Stomach (tissue), 4 donors: ENCODE data around the gene LHB.

ENCODE experiments used
- EP300 ChIP-seq: sonication (generic); formaldehyde crosslinking; IDR thresholded peaks from one replicate; pipeline ENCODE4 v1.6.1; 2017; ENCODE audit warnings: antibody characterized with exemption
- POLR2A ChIP-seq, 4 donors: fragments of 450-650 bp; IDR thresholded peaks; one replicate each; pipeline ENCODE4 v1.6.1; 2016; ENCODE audit warnings: antibody characterized with exemption in 4 of 4, control low read depth in 2 of 4, mild to moderate bottlenecking in 1 of 4, moderate library complexity in 1 of 4
- POLR2AphosphoS5 ChIP-seq, 3 donors: sonication (generic); formaldehyde crosslinking; IDR thresholded peaks; one replicate each; pipeline ENCODE4 v1.6.1; 2016; ENCODE audit warnings: antibody characterized with exemption in 3 of 3
- TF ChIP-seq, protein P1 (sequence below), 7 experiments: fragments of 450-650 bp in 4 of 7; fragments of 200-600 bp in 3 of 7; sonication (generic) in 3 of 7; IDR thresholded peaks; one replicate each; pipeline ENCODE4 v1.5.1; 2016 to 2019; ENCODE audit warnings: antibody characterized with exemption in 7 of 7, control low read depth in 2 of 7, mild to moderate bottlenecking in 1 of 7

DNA sequence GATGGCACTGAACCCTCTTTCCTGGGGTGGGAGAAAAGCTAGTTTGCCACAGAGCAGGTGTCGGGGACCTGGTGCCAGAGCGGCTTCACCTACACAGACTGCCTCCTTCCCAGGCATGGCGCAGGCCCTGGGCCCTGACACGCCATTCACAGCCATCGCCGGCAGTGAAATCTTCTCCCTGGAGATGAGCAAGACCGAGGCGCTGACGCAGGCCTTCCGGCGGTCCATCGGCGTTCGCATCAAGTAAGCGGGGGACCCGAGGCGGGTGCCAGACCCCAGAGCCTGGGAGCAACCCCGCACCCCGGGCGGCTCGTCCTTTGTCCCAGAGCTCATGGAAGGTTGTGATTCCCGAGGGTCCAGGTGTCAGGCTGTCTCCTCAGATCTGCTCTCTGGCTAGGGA is 10.0 kb downstream of the LHB start:
- TF ChIP-seq POLR2AphosphoS5 (IDR thresholded peaks at IDR 0.05): no peak
- TF ChIP-seq, protein P1, sequence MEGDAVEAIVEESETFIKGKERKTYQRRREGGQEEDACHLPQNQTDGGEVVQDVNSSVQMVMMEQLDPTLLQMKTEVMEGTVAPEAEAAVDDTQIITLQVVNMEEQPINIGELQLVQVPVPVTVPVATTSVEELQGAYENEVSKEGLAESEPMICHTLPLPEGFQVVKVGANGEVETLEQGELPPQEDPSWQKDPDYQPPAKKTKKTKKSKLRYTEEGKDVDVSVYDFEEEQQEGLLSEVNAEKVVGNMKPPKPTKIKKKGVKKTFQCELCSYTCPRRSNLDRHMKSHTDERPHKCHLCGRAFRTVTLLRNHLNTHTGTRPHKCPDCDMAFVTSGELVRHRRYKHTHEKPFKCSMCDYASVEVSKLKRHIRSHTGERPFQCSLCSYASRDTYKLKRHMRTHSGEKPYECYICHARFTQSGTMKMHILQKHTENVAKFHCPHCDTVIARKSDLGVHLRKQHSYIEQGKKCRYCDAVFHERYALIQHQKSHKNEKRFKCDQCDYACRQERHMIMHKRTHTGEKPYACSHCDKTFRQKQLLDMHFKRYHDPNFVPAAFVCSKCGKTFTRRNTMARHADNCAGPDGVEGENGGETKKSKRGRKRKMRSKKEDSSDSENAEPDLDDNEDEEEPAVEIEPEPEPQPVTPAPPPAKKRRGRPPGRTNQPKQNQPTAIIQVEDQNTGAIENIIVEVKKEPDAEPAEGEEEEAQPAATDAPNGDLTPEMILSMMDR (IDR thresholded peaks at IDR 0.05): no peak
- TF ChIP-seq POLR2A (IDR thresholded peaks at IDR 0.05): no peak
- no peak for TF ChIP-seq EP300
